SH-SY5Y (cell line): ENCODE measurements around the gene LMCD1.

Source experiments
- GATA2 ChIP-seq: IDR thresholded peaks from 2 replicates; pipeline ENCODE4 v1.6.1; 2011; ENCODE audit warnings: mild to moderate bottlenecking, low read depth, low read length
- GATA3 ChIP-seq: IDR thresholded peaks from 2 replicates; pipeline ENCODE4 v1.6.1; 2011; ENCODE audit warnings: low read depth, mild to moderate bottlenecking, low read length, moderate library complexity

GRCh38 chr3:8574040-8574669 lies 72.5 kb downstream of the LMCD1 start:
- TF ChIP-seq GATA2 (no peak), GATA3 (no peak)
